SK-MEL-5 (cell line): ENCODE measurements around the gene DLEC1. TPM values are rescaled to one million over a fixed set of nuclear protein-coding genes. Genes with fewer than 3 reads are reported as not detected.
A peak's percentile ranks its signal among the peaks of the same experiment; 100 is the strongest.
"Not testable (repeated sequence)": the region's sequence is repeated elsewhere in the genome, so short reads cannot be mapped to it uniquely, and the experiment has no call there.

Experiments
- DNase-seq: peaks from one replicate; pipeline ENCODE4 v3.0.0-alpha.2; 2016; ENCODE audit warnings: low read depth, low spot score
- in situ Hi-C: cut with HindIII; loops from 2 replicates; pipeline ENCODE4 v1.10.0; 2016; ENCODE audit warnings: low sequenced_read_pairs, high pct_unique_total_duplicates, low pct_unique_long_range_greater_than_20kb
- total RNA-seq: library from RNA; depleted of rRNA; stranded (reverse); fragments of >200 nt; shearing (Covaris generic); gene quantifications from 2 replicates; pipeline ENCODE4 v1.2.3, GENCODE V29; 2014

DLEC1 gene
- total RNA-seq, 1 experiment from 2014 or later, result not detected

DNA sequence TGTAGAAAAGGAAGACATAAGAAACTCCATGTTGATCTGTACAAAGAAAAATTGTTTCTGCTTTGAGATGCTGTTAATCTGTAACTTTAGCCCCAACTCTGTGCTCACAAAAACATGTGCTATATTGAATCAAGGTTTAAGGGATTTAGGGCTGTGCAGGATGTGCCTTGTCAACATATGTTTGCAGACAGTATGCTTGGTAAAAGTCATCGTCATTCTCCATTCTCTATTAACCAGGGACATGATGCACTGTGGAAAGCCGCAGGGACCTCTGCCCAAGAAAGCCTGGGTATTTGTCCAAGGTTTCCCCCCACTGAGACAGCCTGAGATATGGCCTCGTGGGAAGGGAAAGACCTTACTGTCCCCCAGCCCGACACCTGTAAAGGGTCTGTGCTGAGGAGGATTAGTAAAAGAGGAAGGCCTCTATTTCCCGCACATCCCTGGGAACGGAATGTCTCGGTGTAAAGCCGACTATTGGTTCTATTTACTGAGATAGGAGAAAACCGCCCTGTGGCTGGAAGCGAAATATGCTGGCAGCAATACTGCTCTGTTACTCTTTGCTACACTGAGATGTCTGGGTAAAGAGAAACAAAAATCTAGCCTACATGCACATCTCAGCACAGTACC is 95.6 kb downstream of the DLEC1 start:
- in situ Hi-C loops, DNase-seq: not testable (repeated sequence)

DNA sequence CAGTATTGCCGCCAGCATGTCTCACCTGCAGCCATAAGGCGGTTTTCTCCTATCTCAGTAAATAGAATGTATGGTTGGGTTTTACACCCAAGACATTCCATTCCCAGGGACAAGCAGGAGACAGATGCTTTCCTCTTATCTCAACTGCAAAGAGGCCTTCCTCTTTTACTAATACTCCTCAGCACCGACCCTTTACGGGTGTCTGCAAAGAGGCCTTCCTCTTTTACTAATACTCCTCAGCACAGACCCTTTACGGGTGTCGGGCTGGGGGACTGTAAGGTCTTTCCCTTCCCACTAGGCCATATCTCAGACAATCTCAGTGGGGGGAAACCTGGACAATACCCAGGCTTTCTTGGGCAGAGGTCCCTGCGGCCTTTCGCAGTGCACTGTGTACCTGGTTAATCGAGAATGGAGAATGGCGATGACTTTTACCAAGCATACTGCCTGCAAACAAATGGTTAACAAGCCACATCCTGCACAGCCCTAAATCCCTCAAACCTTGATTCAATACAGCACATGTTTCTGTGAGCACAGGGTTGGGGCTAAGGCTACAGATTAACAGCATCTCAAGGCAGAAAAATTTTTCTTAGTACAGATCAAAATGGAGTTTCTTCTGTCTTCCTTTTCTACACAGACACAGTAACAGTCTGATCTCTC is 96.7 kb downstream of the DLEC1 start:
- in situ Hi-C loops, DNase-seq: not testable (repeated sequence)

DNA sequence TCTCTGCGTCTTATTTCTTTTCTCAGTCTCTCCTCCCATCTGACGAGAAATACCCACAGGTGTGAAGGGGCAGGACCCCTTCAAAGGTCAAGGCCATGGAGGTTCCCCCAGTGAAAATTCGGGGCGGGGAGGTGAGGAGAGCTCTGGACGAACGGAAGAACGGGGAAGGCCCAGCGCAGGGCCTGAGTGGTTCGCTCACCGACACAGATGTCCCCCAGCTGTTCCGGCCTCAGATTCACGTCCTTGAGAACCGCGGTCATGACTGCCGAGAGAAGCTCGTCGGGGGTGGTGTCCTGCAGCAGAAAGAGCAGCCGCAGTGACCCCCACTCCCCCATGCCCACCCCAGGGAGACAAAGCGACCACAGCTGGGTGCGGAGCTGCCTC is 97.4 kb downstream of the DLEC1 start:
- in situ Hi-C loops, result no loop called here
- DNase-seq, result no peak

DNA sequence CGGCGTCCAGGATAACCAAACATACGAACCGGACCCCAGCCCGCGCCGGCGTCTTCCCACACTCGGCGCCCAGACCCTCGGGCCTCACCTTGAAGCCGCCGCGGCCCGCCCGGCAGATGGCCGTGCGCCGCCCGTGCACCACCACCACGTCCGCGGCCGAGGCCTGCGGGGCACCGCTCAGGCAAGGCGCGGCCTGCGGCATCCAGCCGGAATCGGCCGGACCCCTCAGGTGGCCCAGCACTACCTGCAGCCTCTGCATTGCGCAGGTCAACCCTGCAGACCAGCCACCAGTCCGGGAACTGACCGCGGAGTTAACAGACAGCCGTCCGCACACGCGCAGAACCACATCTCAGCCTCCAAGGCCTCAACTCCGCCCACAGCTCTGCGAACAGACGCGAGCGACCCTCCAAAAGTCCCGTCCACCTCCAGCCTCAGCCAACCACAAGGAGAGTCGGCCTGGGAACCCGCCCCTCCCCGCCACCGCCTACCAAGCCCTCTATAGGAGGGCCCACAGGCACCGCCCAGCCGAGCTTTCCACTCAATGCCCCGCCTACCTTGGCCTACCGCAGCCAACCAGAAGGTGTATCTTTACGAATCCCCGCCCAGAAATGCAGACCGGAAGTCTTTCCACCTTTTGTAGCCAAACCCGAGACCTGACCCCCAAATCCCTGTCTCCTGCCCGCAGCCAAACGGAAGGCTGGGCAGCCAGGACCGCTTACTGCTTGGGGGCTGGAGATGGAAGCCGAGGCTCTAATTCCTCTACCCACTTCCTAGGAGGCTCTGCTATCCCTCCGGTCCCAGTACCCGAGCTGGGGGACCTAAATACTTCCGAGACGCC is 98.0 kb downstream of the DLEC1 start, which contains the start of gene ACAA1:
ACAA1 (minus strand) TSS at position 351 of the 838 bp plus-strand sequence; CDS start at position 259, 92 bp downstream.
- peak; percentile 99 for DNase-seq
- in situ Hi-C loops, result no loop called here

DNA sequence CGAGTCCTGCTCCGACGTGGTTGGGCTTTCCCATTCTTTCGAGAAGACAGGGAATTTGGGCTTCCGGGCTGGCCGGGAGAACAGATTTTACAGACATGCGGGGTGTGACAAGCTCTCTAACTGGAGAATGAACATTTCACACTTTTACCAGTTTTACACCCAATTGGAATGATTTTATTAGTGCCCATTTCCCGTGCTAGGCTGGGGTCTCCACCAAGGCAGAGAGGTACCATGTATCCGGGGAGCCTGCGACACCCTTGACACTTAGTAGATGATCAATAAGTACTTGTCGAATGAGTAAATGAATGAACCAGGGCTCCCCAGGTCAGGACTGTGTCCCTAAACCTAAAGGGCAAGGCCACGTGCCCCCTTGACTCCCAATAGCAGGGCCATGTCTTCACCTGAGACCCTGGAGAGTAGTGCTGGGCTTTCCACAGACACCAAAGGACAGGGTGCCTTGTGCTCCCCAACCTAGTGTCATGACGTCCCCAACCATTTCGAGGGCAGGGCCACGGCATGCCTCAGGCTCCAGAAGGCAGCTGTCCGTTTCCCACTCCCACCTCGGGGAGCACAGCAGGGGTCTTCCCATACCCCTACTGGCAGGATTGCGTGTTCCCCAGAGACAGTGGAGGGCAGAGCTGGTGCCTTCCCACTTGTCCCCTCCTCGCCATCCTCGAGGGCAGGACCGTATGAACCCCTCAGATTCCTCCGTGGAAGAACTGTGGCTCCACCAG is 98.8 kb downstream of the DLEC1 start:
- no peak for DNase-seq
- in situ Hi-C loops, result no loop called here

DNA sequence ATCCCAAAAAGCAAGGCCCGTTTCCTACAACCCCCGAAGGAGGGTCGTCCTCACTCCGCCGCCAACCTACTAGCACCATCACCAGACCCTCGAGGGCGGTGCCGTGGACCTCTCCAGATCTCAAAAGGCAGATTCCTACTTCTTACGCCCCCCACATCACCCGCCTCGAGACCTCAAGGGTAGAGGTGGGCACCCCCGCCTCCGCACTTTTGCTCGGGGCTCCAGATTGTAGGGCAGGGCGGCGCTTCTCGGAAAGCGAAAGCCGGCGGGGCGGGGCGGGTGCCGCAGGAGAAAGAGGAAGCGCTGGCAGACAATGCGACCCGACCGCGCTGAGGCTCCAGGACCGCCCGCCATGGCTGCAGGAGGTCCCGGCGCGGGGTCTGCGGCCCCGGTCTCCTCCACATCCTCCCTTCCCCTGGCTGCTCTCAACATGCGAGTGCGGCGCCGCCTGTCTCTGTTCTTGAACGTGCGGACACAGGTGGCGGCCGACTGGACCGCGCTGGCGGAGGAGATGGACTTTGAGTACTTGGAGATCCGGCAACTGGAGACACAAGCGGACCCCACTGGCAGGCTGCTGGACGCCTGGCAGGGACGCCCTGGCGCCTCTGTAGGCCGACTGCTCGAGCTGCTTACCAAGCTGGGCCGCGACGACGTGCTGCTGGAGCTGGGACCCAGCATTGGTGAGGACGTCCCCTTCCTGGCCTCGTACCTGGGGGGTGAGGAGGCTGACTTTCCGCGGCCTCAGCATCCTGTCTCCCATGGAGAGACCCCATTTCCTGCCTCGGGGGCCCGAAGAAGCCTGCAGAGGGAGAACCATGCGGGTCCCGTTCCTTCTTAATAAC is 99.6 kb downstream of the DLEC1 start, which contains the start of gene MYD88:
MYD88 (plus strand) TSS at position 313 of the 842 bp plus-strand sequence; CDS start at position 353, 40 bp downstream.
- in situ Hi-C loops, result no loop called here
- peak; percentile 33 for DNase-seq

DNA sequence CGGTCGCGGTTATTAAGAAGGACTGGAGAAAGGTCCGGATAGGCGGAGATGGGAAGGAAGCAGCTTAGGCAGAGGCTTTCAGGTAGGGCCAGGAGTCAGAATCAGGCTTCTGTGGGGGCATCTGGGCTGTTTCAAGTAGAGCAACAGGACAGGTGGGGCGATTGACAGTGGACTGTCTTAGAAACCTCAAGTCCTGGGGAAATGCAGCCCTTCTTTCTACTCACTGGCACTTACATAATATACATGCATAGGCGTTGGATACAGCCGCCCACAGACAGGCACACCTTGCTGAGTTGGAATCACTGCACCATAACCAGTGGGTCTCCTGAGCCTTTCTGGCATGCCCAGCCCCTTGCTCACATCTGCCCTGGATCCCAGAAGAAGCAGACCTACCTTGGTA is 100.2 kb downstream of the DLEC1 start:
- DNase-seq, result no peak
- in situ Hi-C loops, result no loop called here

DNA sequence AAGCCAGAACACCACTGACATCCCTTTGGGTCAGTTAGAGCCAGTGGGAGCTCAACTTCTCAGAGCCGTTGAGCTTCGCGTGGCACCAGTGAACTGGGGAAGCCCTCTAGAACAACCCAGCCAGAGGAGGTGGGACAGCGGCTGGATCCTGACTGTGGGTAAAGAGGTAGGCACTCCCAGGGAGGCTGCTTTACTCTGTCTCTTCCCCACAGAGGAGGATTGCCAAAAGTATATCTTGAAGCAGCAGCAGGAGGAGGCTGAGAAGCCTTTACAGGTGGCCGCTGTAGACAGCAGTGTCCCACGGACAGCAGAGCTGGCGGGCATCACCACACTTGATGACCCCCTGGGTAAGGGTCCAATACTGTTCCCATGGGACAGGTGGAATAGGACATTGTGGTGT is 100.6 kb downstream of the DLEC1 start:
- DNase-seq, result no peak
- in situ Hi-C loops, result no loop called here

DNA sequence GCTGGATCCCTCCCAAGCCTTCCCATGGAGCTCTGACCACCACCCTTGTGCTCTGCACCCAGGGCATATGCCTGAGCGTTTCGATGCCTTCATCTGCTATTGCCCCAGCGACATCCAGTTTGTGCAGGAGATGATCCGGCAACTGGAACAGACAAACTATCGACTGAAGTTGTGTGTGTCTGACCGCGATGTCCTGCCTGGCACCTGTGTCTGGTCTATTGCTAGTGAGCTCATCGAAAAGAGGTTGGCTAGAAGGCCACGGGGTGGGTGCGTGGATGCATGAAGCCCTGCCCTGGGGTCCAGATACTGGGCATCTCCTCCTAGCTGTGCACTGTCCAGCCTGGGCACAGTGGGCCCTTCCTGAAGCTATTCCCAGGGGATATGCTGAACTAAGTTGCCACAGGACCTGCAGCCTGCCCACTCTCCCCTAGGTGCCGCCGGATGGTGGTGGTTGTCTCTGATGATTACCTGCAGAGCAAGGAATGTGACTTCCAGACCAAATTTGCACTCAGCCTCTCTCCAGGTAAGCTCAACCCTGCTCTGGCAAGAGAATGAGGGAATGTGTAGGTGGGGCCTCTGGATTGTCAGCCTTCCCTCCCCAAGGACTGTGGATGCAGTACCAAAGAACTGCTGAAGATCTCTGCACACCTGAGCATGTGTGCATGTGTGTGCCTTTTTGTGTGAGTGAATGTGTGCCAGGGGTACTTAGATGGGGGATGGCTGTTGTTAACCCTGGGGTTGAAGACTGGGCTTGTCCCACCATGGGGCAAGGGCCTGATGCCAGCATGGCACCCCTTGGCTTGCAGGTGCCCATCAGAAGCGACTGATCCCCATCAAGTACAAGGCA is 101.5 kb downstream of the DLEC1 start:
- in situ Hi-C loops, result no loop called here
- DNase-seq, result no peak

DNA sequence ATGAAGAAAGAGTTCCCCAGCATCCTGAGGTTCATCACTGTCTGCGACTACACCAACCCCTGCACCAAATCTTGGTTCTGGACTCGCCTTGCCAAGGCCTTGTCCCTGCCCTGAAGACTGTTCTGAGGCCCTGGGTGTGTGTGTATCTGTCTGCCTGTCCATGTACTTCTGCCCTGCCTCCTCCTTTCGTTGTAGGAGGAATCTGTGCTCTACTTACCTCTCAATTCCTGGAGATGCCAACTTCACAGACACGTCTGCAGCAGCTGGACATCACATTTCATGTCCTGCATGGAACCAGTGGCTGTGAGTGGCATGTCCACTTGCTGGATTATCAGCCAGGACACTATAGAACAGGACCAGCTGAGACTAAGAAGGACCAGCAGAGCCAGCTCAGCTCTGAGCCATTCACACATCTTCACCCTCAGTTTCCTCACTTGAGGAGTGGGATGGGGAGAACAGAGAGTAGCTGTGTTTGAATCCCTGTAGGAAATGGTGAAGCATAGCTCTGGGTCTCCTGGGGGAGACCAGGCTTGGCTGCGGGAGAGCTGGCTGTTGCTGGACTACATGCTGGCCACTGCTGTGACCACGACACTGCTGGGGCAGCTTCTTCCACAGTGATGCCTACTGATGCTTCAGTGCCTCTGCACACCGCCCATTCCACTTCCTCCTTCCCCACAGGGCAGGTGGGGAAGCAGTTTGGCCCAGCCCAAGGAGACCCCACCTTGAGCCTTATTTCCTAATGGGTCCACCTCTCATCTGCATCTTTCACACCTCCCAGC is 102.4 kb downstream of the DLEC1 start:
- in situ Hi-C loops, result no loop called here

DNA sequence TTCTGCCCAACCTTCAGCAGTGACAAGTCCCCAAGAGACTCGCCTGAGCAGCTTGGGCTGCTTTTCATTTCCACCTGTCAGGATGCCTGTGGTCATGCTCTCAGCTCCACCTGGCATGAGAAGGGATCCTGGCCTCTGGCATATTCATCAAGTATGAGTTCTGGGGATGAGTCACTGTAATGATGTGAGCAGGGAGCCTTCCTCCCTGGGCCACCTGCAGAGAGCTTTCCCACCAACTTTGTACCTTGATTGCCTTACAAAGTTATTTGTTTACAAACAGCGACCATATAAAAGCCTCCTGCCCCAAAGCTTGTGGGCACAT is 102.9 kb downstream of the DLEC1 start:
- in situ Hi-C loops, result no loop called here
- DNase-seq, result no peak

More for the DNA sequence above, 102.4 kb downstream of the DLEC1 start:
- DNase-seq, result no peak

DNA sequence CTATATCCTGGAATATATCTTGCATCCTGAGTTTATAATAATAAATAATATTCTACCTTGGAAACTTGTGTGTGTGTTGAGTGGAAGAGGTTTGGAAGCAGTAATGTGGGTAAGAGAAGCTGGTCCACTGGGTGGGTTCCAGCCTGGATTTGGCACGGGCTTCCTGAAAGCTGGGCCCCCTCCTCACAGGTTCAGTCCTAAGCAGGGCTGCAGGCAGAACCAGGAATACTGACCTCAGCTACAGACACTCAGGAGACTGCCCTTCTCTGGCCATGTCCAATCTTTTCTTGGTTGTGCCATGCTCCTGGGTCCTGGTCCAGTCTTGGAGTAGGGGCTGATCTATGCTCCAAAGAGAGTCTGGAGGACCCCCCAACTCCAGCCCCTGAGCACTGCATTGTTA is 104.0 kb downstream of the DLEC1 start:
- in situ Hi-C loops, result no loop called here
- DNase-seq, result no peak

DNA sequence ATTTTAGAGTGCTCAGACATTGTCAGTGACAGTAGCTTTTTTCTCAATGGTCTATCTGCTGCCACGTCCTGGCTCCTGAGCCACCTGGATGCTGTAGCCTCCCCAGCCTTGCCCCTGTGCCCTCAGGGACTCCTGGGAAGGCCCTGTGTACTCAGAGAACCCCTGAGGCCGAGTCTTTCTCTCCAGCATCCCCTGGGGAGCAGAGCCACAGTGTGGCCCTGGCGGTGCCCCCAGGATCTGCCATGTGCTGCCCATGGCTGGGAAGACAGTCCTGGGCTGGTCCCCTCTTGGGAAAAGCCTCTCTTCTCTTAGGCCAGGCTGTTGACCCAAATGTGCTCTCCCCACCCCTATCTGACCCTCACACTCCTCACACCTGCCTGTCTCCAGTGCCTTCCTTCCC is 104.5 kb downstream of the DLEC1 start:
- no peak for DNase-seq
- in situ Hi-C loops, result no loop called here

DNA sequence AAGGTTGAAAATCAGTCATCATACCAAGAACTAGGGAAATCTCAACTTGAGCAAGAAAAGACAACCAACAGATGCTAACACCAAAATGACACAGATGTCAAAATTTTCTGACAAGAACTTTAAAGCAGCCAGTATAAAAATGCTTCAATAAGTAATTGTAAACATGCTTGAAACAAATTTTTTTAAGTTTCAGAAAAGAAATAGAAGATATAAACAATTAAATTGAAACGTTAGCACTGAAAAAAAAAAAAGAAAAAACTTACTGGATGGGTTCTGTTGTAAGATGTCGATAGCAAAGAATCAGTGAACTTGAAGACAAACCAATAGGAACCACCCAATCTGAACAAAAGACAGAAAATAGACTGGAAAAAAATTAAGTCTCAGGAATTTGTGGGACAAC is 107.5 kb downstream of the DLEC1 start:
- in situ Hi-C loops, result no loop called here
- no peak for DNase-seq

DNA sequence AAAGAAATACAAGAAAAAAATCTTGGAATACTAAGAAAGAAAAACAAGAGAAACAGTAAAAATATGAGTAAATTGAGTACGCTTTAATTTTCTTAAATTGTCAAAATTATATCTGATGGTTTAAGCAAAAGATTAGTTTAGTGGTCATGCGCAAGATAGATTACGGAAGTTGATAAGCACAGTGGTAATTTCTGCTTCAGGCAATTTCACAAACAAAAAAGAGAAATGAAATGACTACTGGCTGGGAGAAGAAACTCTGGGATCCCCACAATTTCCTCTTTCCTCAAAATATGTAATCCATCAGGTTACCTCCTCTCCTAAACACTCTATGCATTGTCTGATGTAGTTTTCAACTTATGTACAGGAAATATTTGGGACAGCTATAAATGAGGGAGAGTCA is 108.4 kb downstream of the DLEC1 start:
- in situ Hi-C loops, result no loop called here
- no peak for DNase-seq
